Vagina (tissue), 2 donors: ENCODE data around the gene PCBP3. TPM values are rescaled to one million over a fixed set of nuclear protein-coding genes. Genes with fewer than 3 reads are reported as not detected.
"Not testable (repeated sequence)": the region's sequence is repeated elsewhere in the genome, so short reads cannot be mapped to it uniquely, and the experiment has no call there.

Experiments
- DNase-seq, 2 donors: peaks; one replicate each; pipeline ENCODE4 v3.0.0-alpha.2; 2017; ENCODE audit errors: extremely low spot score in 2 of 2
- H3K27ac ChIP-seq: fragments of 200-600 bp; sonication (generic); one replicate; pipeline ENCODE4 v1.5.1; 2019
- H3K27me3 ChIP-seq: fragments of 200-600 bp; sonication (generic); one replicate; pipeline ENCODE4 v1.5.1; 2019
- H3K36me3 ChIP-seq, 2 donors: fragments of 200-600 bp; sonication (generic); one replicate each; pipeline ENCODE4 v1.5.1; 2017 to 2019
- H3K4me1 ChIP-seq: fragments of 200-600 bp; sonication (generic); one replicate; pipeline ENCODE4 v1.5.1; 2019
- H3K4me3 ChIP-seq, 2 donors: fragments of 200-600 bp; sonication (generic); 1 replicate in 1 of 2; 2 replicates in 1 of 2; pipeline ENCODE4 v1.5.1; 2016 to 2019
- H3K9me3 ChIP-seq: fragments of 200-600 bp; sonication (generic); one replicate; pipeline ENCODE4 v1.5.1; 2019
- POLR2A ChIP-seq, 2 donors: fragments of 450-650 bp; IDR thresholded peaks; one replicate each; pipeline ENCODE4 v1.6.1; 2017; ENCODE audit warnings: antibody characterized with exemption in 2 of 2, mild to moderate bottlenecking in 2 of 2, moderate library complexity in 2 of 2
- POLR2AphosphoS5 ChIP-seq, 2 donors: sonication (generic); formaldehyde crosslinking; IDR thresholded peaks; one replicate each; pipeline ENCODE4 v1.9.0; 2017; ENCODE audit warnings: antibody characterized with exemption in 2 of 2, mild to moderate bottlenecking in 2 of 2, low read depth in 1 of 2; ENCODE audit not compliant: insufficient read depth in 1 of 2
- intact Hi-C: fragments of 100-400 bp; cut with DNase I; formaldehyde crosslinking; loops from one replicate; pipeline ENCODE4 v1.15.1; 2023
- total RNA-seq: library from RNA; depleted of rRNA; stranded (reverse); fragments of >200 nt; gene quantifications from one replicate; pipeline ENCODE4 v1.2.3, GENCODE V29; 2016
- TF ChIP-seq, protein P1 (sequence below), 3 experiments: fragments of 450-650 bp in 2 of 3; fragments of 200-600 bp in 1 of 3; sonication (generic) in 1 of 3; IDR thresholded peaks; one replicate each; pipeline ENCODE4 v1.5.1; 2017 to 2019; ENCODE audit warnings: antibody characterized with exemption in 3 of 3, mild to moderate bottlenecking in 2 of 3, moderate library complexity in 2 of 3

The PCBP3 gene
- total RNA-seq, 1 donor from 2014 or later = 4.9 TPM

DNA sequence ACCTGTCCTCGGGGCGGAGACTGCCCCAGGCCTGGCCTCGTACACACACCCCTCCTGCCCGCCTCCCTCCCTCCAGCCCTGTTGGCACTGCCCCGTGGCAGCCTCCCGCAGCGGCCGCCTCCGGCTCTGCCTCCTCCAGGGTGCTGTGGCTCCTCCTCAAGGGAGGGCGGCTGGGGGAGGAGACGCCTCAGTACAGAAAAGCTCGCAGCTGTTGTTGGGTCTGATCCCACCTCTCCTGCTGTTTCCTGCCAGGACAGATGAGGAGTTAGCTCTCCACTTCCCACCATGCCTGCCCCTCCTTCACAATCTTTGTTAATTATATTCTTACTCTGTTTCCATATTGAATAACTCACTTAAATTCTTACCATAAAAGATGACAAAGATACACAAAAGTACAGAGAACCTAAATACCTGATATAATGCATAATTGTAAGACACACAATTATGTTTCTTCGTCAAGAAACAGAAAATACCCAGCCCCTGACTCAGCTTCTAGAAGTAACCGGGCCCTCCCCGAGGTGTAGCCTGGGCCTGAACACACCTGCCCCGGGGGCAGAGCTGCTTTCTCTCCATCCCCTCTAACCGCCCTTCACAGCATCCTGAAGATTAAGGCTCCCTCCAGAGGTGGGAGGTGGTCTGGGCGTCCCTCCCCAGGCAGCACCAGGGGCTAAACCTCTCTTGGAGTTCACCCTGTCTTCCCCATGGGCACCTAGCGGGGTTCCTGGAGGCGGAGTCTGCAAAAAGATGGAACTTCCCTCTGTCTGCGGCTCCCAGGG is 307.4 kb downstream of the PCBP3 start:
- Histone ChIP-seq H3K27ac (peak overlapping the region; percentile 70), H3K27me3 (no peaks in the 10 kb centered on the region), H3K36me3 (no peaks in the 10 kb centered on the region), H3K4me3 (peak overlapping the region in 1 of 2 donors; percentile 20), H3K9me3 (no peaks in the 10 kb centered on the region), H3K4me1 (peaks cover 48% of the 10 kb centered on the region)
- TF ChIP-seq POLR2A (IDR thresholded peaks at IDR 0.05) (peak in 1 of 2 donors; percentile 30), POLR2AphosphoS5 (IDR thresholded peaks at IDR 0.05; ENCODE audit: insufficient read depth in 1 of 2, low read depth in 1 of 2) (peak in 1 of 2 donors; percentile 77)
- TF ChIP-seq, protein P1, sequence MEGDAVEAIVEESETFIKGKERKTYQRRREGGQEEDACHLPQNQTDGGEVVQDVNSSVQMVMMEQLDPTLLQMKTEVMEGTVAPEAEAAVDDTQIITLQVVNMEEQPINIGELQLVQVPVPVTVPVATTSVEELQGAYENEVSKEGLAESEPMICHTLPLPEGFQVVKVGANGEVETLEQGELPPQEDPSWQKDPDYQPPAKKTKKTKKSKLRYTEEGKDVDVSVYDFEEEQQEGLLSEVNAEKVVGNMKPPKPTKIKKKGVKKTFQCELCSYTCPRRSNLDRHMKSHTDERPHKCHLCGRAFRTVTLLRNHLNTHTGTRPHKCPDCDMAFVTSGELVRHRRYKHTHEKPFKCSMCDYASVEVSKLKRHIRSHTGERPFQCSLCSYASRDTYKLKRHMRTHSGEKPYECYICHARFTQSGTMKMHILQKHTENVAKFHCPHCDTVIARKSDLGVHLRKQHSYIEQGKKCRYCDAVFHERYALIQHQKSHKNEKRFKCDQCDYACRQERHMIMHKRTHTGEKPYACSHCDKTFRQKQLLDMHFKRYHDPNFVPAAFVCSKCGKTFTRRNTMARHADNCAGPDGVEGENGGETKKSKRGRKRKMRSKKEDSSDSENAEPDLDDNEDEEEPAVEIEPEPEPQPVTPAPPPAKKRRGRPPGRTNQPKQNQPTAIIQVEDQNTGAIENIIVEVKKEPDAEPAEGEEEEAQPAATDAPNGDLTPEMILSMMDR (IDR thresholded peaks at IDR 0.05) = no peak
- intact Hi-C loops = no loop called here
- no peak for DNase-seq

DNA sequence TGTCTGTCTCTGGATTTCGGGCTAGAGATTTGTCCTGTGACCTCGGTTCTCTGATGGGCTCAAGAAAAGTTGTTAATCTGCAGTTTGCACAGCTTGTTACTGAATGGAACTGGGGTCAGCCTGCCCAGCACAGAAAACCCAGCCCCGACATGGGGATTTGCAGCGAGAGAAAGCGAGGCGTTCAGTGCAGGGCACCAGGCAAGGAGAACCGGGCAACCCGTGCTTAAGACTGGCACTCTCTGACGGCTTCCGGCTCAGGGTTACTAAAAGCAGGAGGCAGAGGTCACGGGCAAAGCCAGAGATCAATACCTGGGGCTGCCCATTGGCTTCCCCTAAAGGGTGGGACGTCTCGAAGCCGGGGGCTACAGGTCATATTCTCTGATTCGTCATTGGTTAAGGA is 308.2 kb downstream of the PCBP3 start:
- Histone ChIP-seq H3K36me3 (no peaks in the 10 kb centered on the region), H3K27me3 (no peaks in the 10 kb centered on the region), H3K27ac (peak overlapping the region; percentile 70), H3K4me1 (peaks cover 48% of the 10 kb centered on the region), H3K9me3 (no peaks in the 10 kb centered on the region), H3K4me3 (no peak overlapping the region)
- TF ChIP-seq POLR2AphosphoS5 (IDR thresholded peaks at IDR 0.05; ENCODE audit: insufficient read depth in 1 of 2, low read depth in 1 of 2) = no peak
- TF ChIP-seq POLR2A (IDR thresholded peaks at IDR 0.05) = no peak
- TF ChIP-seq, protein P1 (IDR thresholded peaks at IDR 0.05) = no peak
- intact Hi-C loops = no loop called here
- DNase-seq = no peak

DNA sequence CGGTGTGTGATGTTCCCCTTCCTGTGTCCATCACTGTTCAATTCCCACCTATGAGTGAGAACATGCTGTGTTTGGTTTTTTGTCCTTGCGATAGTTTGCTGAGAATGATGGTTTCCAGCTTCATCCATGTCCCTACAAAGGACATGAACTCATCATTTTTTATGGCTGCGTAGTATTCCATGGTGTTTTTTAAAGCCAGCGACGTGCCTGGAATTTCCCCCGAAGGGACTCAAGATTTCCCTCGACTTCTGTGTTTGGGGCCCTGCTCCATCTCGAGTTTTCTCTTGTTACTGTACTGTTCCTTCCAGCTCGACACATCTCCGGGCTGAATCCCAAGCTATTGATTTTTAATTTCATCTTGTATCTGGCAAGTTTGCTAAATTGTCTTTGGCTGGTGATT is 309.0 kb downstream of the PCBP3 start:
- H3K4me1 ChIP-seq = peaks cover 56% of the 10 kb centered on the region
- peak overlapping the region; percentile 71 for H3K27ac ChIP-seq
- DNase-seq = not testable (repeated sequence)

DNA sequence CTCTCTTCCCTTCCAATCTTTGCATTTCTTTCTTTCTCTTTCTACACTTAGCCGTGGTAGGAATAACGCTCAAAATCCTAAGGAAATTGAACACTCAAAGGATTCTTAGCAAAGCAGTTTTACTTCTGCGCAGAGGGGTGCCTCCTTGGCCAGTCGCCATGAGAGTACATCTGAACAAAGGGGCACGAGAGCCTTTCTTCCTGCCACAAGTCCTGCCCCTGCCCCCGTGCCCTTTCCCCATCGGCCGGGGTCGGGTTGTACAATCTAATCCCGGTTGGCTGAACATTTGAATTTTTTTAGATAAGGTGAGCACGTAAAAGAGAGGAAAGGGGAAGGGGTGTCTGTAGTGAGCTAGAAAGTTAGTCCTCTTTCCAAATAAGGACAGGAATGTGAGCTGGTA is 309.4 kb downstream of the PCBP3 start:
- DNase-seq = no peak
- no peak for TF ChIP-seq POLR2AphosphoS5 (IDR thresholded peaks at IDR 0.05; ENCODE audit: insufficient read depth in 1 of 2, low read depth in 1 of 2)
- TF ChIP-seq, protein P1 (IDR thresholded peaks at IDR 0.05) = no peak
- TF ChIP-seq POLR2A (IDR thresholded peaks at IDR 0.05) = no peak
- Histone ChIP-seq H3K9me3 (no peaks in the 10 kb centered on the region), H3K27ac (peak overlapping the region; percentile 71), H3K27me3 (no peaks in the 10 kb centered on the region), H3K36me3 (no peaks in the 10 kb centered on the region), H3K4me1 (peaks cover 60% of the 10 kb centered on the region), H3K4me3 (no peak overlapping the region)
- intact Hi-C loops = no loop called here

More for the DNA sequence above, 309.0 kb downstream of the PCBP3 start:
- H3K27me3 ChIP-seq, intact Hi-C loops, H3K4me3 ChIP-seq, H3K9me3 ChIP-seq, H3K36me3 ChIP-seq: not testable (repeated sequence)

DNA sequence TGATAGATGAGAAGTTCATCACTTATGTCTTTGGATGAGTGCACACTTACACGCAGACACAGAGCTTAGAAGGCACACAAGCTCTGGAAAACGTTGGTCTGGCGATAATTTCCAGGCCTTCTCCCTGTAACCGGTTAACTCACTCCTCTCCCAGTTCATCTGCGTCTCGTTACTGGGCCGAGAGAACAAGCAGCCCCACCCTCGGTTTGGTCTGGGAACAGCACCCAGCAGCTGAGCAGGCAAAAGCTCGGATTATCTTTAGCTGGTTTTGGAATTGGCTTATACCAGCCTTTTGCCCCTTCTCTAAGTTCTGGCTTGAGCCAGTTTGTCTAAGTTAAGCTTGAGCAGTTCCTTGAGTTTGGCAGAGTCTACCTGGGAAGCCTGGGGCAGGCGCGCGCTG is 310.7 kb downstream of the PCBP3 start:
- TF ChIP-seq POLR2A (IDR thresholded peaks at IDR 0.05) (no peak), POLR2AphosphoS5 (IDR thresholded peaks at IDR 0.05; ENCODE audit: insufficient read depth in 1 of 2, low read depth in 1 of 2) (no peak)
- TF ChIP-seq, protein P1 (IDR thresholded peaks at IDR 0.05) = no peak
- peak overlapping the region; percentile 71 for H3K27ac ChIP-seq
- peaks cover 64% of the 10 kb centered on the region for H3K4me1 ChIP-seq
- no peaks in the 10 kb centered on the region for H3K36me3 ChIP-seq
- H3K4me3 ChIP-seq = no peak overlapping the region
- DNase-seq = no peak
- intact Hi-C loops = no loop called here
- no peaks in the 10 kb centered on the region for H3K27me3 ChIP-seq
- no peaks in the 10 kb centered on the region for H3K9me3 ChIP-seq
